H9 (cell line): ENCODE results near the gene ATP8A2. TPM values are rescaled to one million over a fixed set of nuclear protein-coding genes. Genes with fewer than 3 reads are reported as not detected.
"Not testable (repeated sequence)": the region's sequence is repeated elsewhere in the genome, so short reads cannot be mapped to it uniquely, and the experiment has no call there.

Experiments
- DNase-seq: peaks from one replicate; pipeline ENCODE4 v3.0.0-alpha.2; 2017
- H2AFZ ChIP-seq: one replicate; pipeline ENCODE4 v1.6.1; 2013; ENCODE audit warnings: mild to moderate bottlenecking, low read length, control low read depth, moderate library complexity
- H2AK5ac ChIP-seq: 2 replicates; pipeline ENCODE4 v1.6.1; 2013; ENCODE audit warnings: low read length, control low read depth, mixed read lengths; ENCODE audit not compliant: insufficient read length
- H2BK120ac ChIP-seq: one replicate; pipeline ENCODE4 v1.6.1; 2013; ENCODE audit warnings: low read depth, mild to moderate bottlenecking, low read length, control low read depth, inconsistent platforms; ENCODE audit not compliant: poor library complexity, severe bottlenecking
- H2BK12ac ChIP-seq: 2 replicates; pipeline ENCODE4 v1.6.1; 2013; ENCODE audit warnings: low read length, control low read depth, mixed read lengths, low read depth; ENCODE audit not compliant: insufficient read length
- H2BK15ac ChIP-seq: 2 replicates; pipeline ENCODE4 v1.6.1; 2013; ENCODE audit warnings: low read depth, low read length, control low read depth
- H2BK20ac ChIP-seq: one replicate; pipeline ENCODE4 v1.6.1; 2013; ENCODE audit warnings: low read depth, mild to moderate bottlenecking, low read length, control low read depth, inconsistent platforms; ENCODE audit not compliant: poor library complexity, severe bottlenecking
- H2BK5ac ChIP-seq: 2 replicates; pipeline ENCODE4 v1.6.1; 2013; ENCODE audit warnings: low read length, control low read depth, mixed read lengths; ENCODE audit not compliant: insufficient read length
- H3K14ac ChIP-seq: 2 replicates; pipeline ENCODE4 v1.6.1; 2013; ENCODE audit warnings: low read length, control low read depth; ENCODE audit not compliant: insufficient read depth
- H3K18ac ChIP-seq: 2 replicates; pipeline ENCODE4 v1.6.1; 2013; ENCODE audit warnings: low read depth, mild to moderate bottlenecking, mixed read lengths, low read length, control low read depth; ENCODE audit not compliant: insufficient read length
- H3K23ac ChIP-seq: 2 replicates; pipeline ENCODE4 v1.6.1; 2013; ENCODE audit warnings: low read length, control low read depth, mixed read lengths, low read depth; ENCODE audit not compliant: insufficient read length
- H3K23me2 ChIP-seq: 2 replicates; pipeline ENCODE4 v1.6.1; 2013; ENCODE audit warnings: low read depth, mild to moderate bottlenecking, mixed read lengths, low read length, control low read depth; ENCODE audit not compliant: insufficient read length, poor library complexity, severe bottlenecking
- H3K27ac ChIP-seq: 2 replicates; pipeline ENCODE4 v1.5.1; 2013; ENCODE audit warnings: low read length, control low read depth, mixed read lengths, low read depth; ENCODE audit not compliant: insufficient read length
- H3K27me3 ChIP-seq: 2 replicates; pipeline ENCODE4 v1.6.1; 2013; ENCODE audit warnings: low read length, control low read depth, inconsistent platforms; ENCODE audit not compliant: insufficient read depth
- H3K4ac ChIP-seq: 2 replicates; pipeline ENCODE4 v1.6.1; 2013; ENCODE audit warnings: low read depth, mild to moderate bottlenecking, control low read depth, inconsistent platforms, low read length, moderate library complexity
- H3K4me1 ChIP-seq: 2 replicates; pipeline ENCODE4 v1.6.1; 2013; ENCODE audit warnings: low read length, control low read depth, inconsistent platforms; ENCODE audit not compliant: insufficient read depth
- H3K4me2 ChIP-seq: 2 replicates; pipeline ENCODE4 v1.6.1; 2013; ENCODE audit warnings: low read length, control low read depth, mixed read lengths; ENCODE audit not compliant: insufficient read length, insufficient read depth
- H3K56ac ChIP-seq: 2 replicates; pipeline ENCODE4 v1.6.1; 2013; ENCODE audit warnings: low read depth, mild to moderate bottlenecking, mixed read lengths, low read length, control low read depth; ENCODE audit not compliant: insufficient read length
- H3K79me1 ChIP-seq: 2 replicates; pipeline ENCODE4 v1.6.1; 2013; ENCODE audit warnings: low read depth, mild to moderate bottlenecking, moderate library complexity, low read length, control low read depth, inconsistent platforms; ENCODE audit not compliant: insufficient read depth, poor library complexity, severe bottlenecking
- H3K79me2 ChIP-seq: 2 replicates; pipeline ENCODE4 v1.6.1; 2013; ENCODE audit warnings: low read length, control low read depth, inconsistent platforms; ENCODE audit not compliant: insufficient read depth
- H3K9ac ChIP-seq: 2 replicates; pipeline ENCODE4 v1.6.1; 2013; ENCODE audit warnings: low read length, control low read depth, mixed read lengths; ENCODE audit not compliant: insufficient read length; ENCODE audit errors: extremely low read depth
- H3K9me3 ChIP-seq: one replicate; pipeline ENCODE4 v1.6.1; 2013; ENCODE audit warnings: low read depth, low read length, inconsistent platforms; ENCODE audit not compliant: control insufficient read depth
- H3T11ph ChIP-seq: one replicate; pipeline ENCODE4 v1.6.1; 2013; ENCODE audit warnings: mild to moderate bottlenecking, low read length, control low read depth, inconsistent platforms
- H4K20me1 ChIP-seq: one replicate; pipeline ENCODE4 v1.6.1; 2013; ENCODE audit not compliant: control insufficient read depth, insufficient read length, insufficient read depth
- H4K5ac ChIP-seq: 2 replicates; pipeline ENCODE4 v1.6.1; 2013; ENCODE audit warnings: low read depth, mild to moderate bottlenecking, mixed read lengths, low read length, control low read depth; ENCODE audit not compliant: insufficient read length
- H4K8ac ChIP-seq: replicated peaks from 2 replicates; pipeline ENCODE4 v1.6.1; 2013; ENCODE audit warnings: low read length, control low read depth, mixed read lengths, low read depth; ENCODE audit not compliant: insufficient read length
- H4K91ac ChIP-seq: 2 replicates; pipeline ENCODE4 v1.6.1; 2013; ENCODE audit warnings: low read depth, mild to moderate bottlenecking, moderate library complexity, mixed read lengths, low read length, control low read depth; ENCODE audit not compliant: insufficient read length
- H3K27ac Mint-ChIP-seq, 3 experiments: 2 replicates in 2 of 3; 3 replicates in 1 of 3; pipeline ENCODE4 v1.8.0; 2020 to 2021; ENCODE audit warnings: mixed read lengths in 3 of 3, mild to moderate bottlenecking in 1 of 3, moderate library complexity in 1 of 3
- H3K27me3 Mint-ChIP-seq: 2 replicates; pipeline ENCODE4 v1.8.0; 2021; ENCODE audit warnings: low read depth, mild to moderate bottlenecking, moderate library complexity, mixed read lengths
- H3K36me3 Mint-ChIP-seq, 3 experiments: 2 replicates in 2 of 3; 3 replicates in 1 of 3; pipeline ENCODE4 v1.8.0; 2020 to 2021; ENCODE audit warnings: low read depth in 3 of 3, mixed read lengths in 3 of 3; ENCODE audit not compliant: insufficient read depth in 1 of 3
- H3K4me1 Mint-ChIP-seq, 2 experiments: 2 replicates each; pipeline ENCODE4 v1.8.0; 2020; ENCODE audit warnings: mixed read lengths in 2 of 2
- H3K4me3 Mint-ChIP-seq, 2 experiments: 2 replicates in 1 of 2; 3 replicates in 1 of 2; pipeline ENCODE4 v1.8.0; 2020 to 2021; ENCODE audit warnings: mild to moderate bottlenecking in 2 of 2, mixed read lengths in 2 of 2, moderate library complexity in 1 of 2
- H3K9me3 Mint-ChIP-seq, 2 experiments: 2 replicates in 1 of 2; 3 replicates in 1 of 2; pipeline ENCODE4 v1.8.0; 2020; ENCODE audit warnings: mild to moderate bottlenecking in 2 of 2, mixed read lengths in 2 of 2, moderate library complexity in 1 of 2
- WGBS: extraction: QIAGEN DNeasy Blood & Tissue Kit; methylation state at CpG from one replicate; pipeline ENCODE4 v1.1.7; 2013; ENCODE audit warnings: missing lambda C conversion rate, low lambda C conversion rate, mixed read lengths; ENCODE audit not compliant: insufficient read length; ENCODE audit errors: extremely low coverage; 5-methylcytosine and 5-hydroxymethylcytosine counted together
- total RNA-seq: library from RNA; stranded (reverse); gene quantifications from 2 replicates; pipeline ENCODE4 v1.2.1, GENCODE V29; 2021
- TF ChIP-seq, protein P1 (sequence below): fragments of 200-600 bp; sonication (generic); conservative IDR thresholded peaks from 3 replicates; pipeline ENCODE4 v1.8.0; 2021; ENCODE audit warnings: antibody characterized with exemption, mild to moderate bottlenecking

Gene ATP8A2
- total RNA-seq, 1 experiment from 2014 or later: 18.2 TPM

DNA sequence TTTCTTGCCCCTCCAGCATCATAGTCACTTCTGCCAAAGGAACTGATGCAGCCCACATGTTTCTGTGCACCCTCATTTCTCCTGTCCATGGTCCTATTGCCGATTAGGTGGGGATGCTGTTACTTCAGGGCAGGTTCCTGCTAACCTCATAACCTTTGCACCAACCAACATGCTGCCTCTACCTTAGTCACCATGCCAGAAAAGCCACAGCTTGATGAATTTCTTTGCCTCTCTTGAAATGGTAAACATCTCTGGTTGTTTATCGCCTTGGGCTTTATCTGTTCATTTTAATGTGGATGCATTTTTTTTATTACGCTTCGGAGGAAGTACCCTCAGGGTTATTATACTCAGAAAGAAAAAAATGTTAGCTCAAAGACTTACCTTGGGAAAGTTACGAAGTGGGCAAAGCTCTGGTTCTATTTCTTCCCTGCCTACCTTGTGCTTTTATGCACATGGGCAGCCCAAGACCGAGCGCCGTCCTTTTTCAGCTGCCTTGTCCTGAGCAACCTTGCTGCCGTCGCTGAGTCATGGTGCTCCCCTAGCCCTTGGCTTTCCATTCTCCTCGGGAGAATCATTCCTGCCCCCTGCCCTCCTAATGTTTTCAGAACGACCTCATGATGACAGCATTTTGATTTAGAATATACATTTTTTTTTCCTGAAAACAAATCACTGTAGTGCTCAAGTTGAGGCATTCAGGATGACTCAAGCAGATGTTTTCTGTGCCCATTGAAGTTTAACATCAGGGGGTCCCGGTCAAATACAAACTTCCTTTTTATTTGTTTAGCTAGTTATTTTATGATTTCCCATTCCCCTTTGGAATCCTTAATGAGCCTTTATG is 400.1 kb downstream of the ATP8A2 start:
- 0 out of 2 replicates have a peak, but pooled peaks cover 2% of the 10 kb centered on the region for H3K27me3 Mint-ChIP-seq
- H3K36me3 Mint-ChIP-seq: peaks cover 0 to 8% (median 3%) of the 10 kb centered on the region in 3 experiments; a peak in 5 of 7 replicates
- no peak overlapping the region for H2AFZ ChIP-seq
- no peak overlapping the region for H3K18ac ChIP-seq
- no peak overlapping the region for H4K8ac ChIP-seq
- TF ChIP-seq, protein P1, sequence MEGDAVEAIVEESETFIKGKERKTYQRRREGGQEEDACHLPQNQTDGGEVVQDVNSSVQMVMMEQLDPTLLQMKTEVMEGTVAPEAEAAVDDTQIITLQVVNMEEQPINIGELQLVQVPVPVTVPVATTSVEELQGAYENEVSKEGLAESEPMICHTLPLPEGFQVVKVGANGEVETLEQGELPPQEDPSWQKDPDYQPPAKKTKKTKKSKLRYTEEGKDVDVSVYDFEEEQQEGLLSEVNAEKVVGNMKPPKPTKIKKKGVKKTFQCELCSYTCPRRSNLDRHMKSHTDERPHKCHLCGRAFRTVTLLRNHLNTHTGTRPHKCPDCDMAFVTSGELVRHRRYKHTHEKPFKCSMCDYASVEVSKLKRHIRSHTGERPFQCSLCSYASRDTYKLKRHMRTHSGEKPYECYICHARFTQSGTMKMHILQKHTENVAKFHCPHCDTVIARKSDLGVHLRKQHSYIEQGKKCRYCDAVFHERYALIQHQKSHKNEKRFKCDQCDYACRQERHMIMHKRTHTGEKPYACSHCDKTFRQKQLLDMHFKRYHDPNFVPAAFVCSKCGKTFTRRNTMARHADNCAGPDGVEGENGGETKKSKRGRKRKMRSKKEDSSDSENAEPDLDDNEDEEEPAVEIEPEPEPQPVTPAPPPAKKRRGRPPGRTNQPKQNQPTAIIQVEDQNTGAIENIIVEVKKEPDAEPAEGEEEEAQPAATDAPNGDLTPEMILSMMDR: no peak
- no peak overlapping the region for H2BK5ac ChIP-seq
- H3K9ac ChIP-seq: no peak overlapping the region
- peak overlapping the region; percentile 10 to 68 (median 62); a peak in 2 of 7 replicates for H3K27ac Mint-ChIP-seq
- H3K4me1 ChIP-seq: peaks cover 8% of the 10 kb centered on the region; the same call in 1 of the 2 replicates
- H3T11ph ChIP-seq: no peak overlapping the region
- H3K4me2 ChIP-seq: no peak overlapping the region
- no peak for DNase-seq
- H2AK5ac ChIP-seq: no peak overlapping the region
- no peak overlapping the region for H3K4me3 Mint-ChIP-seq
- H3K4ac ChIP-seq: no peak overlapping the region
- H3K79me2 ChIP-seq: no peaks in the 10 kb centered on the region
- H4K20me1 ChIP-seq: no peaks in the 10 kb centered on the region
- no peaks in the 10 kb centered on the region for H3K9me3 ChIP-seq
- H3K56ac ChIP-seq: no peak overlapping the region
- H3K27me3 ChIP-seq: no peaks in the 10 kb centered on the region
- H3K79me1 ChIP-seq: no peaks in the 10 kb centered on the region
- peaks cover 0 to 5% of the 10 kb centered on the region in 2 experiments; a peak in 2 of 5 replicates for H3K9me3 Mint-ChIP-seq
- no peak overlapping the region for H2BK15ac ChIP-seq
- H3K27ac ChIP-seq: no peak overlapping the region
- no peak overlapping the region for H2BK12ac ChIP-seq
- peaks cover 29 to 30% of the 10 kb centered on the region in 2 experiments for H3K4me1 Mint-ChIP-seq
- H4K91ac ChIP-seq: no peak overlapping the region
- no peak overlapping the region for H4K5ac ChIP-seq
- WGBS: no CpG with 5 or more reads among the region's 13 CpGs
- no peaks in the 10 kb centered on the region for H3K23me2 ChIP-seq
- no peak overlapping the region for H2BK120ac ChIP-seq
- H3K23ac ChIP-seq: no peak overlapping the region
- H2BK20ac ChIP-seq: no peak overlapping the region
- H3K14ac ChIP-seq: no peak overlapping the region

DNA sequence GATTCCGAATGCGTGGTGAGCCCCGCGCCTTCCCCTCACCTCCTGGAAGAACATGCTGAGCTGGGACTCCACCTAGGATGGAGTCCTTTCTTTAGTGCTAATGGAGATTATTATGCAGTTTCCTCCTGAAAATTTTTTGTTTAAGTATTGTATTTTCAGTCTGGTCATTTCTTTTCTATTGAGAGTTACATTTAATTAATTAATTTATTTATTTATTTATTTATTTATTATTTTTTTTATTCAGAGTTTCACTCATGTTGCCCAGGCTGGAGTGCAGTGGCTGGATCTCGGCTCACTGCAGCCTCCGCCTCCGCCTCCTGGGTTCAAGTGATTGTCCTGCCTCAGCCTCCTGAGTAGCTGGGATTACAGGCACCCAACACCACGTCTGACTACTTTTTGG is 400.8 kb downstream of the ATP8A2 start:
- H3K27ac ChIP-seq, H4K8ac ChIP-seq, H4K20me1 ChIP-seq, H3K9me3 ChIP-seq, DNase-seq, H3K4me3 Mint-ChIP-seq, H2AK5ac ChIP-seq, H3K14ac ChIP-seq, H3K27me3 Mint-ChIP-seq, H2BK5ac ChIP-seq, H3K4me2 ChIP-seq, H3K4me1 ChIP-seq, H3K27me3 ChIP-seq, H3K23ac ChIP-seq, H2BK12ac ChIP-seq, H3K36me3 Mint-ChIP-seq, H3K18ac ChIP-seq, H3K4ac ChIP-seq, H3T11ph ChIP-seq, H3K9me3 Mint-ChIP-seq, H2BK120ac ChIP-seq, H4K5ac ChIP-seq, H2BK20ac ChIP-seq, H2BK15ac ChIP-seq, H2AFZ ChIP-seq, H3K9ac ChIP-seq, H3K79me2 ChIP-seq, H3K56ac ChIP-seq, H3K23me2 ChIP-seq, H3K79me1 ChIP-seq, H4K91ac ChIP-seq: not testable (repeated sequence)
- Mint-ChIP-seq H3K4me1 (peaks cover 29 to 30% of the 10 kb centered on the region in 2 experiments), H3K27ac (peak overlapping the region in 2 of 3 experiments; percentile 62 to 68; a peak in 1 of 7 replicates)
- WGBS: no CpG with 5 or more reads among the region's 8 CpGs
